Muscle layer of duodenum (tissue), 2 donors: Measurements from ENCODE around the gene MID2.
"Not testable (repeated sequence)": the region's sequence is repeated elsewhere in the genome, so short reads cannot be mapped to it uniquely, and the experiment has no call there.

Experiments
- H3K27ac ChIP-seq: one replicate; pipeline ENCODE4 v1.7.0; 2013; ENCODE audit warnings: mild to moderate bottlenecking, low read length
- H3K27me3 ChIP-seq: one replicate; pipeline ENCODE4 v1.7.0; 2013; ENCODE audit warnings: low read depth, mild to moderate bottlenecking, control low read depth, low read length
- H3K36me3 ChIP-seq, 2 donors: one replicate each; pipeline ENCODE4 v1.7.0; 2013; ENCODE audit warnings: low read length in 2 of 2, control low read depth in 1 of 2, mild to moderate bottlenecking in 1 of 2; ENCODE audit not compliant: insufficient read depth in 2 of 2, control insufficient read depth in 1 of 2
- H3K4me1 ChIP-seq, 2 donors: one replicate each; pipeline ENCODE4 v1.7.0; 2013; ENCODE audit warnings: low read length in 2 of 2, mild to moderate bottlenecking in 2 of 2, control low read depth in 1 of 2, moderate library complexity in 1 of 2; ENCODE audit not compliant: insufficient read depth in 2 of 2, control insufficient read depth in 1 of 2
- H3K4me3 ChIP-seq, 2 donors: one replicate each; pipeline ENCODE4 v1.7.0; 2013; ENCODE audit warnings: low read length in 2 of 2, low read depth in 1 of 2, mild to moderate bottlenecking in 1 of 2
- H3K9me3 ChIP-seq, 2 donors: one replicate each; pipeline ENCODE4 v1.7.0; 2013; ENCODE audit warnings: low read length in 2 of 2, control low read depth in 1 of 2, mild to moderate bottlenecking in 1 of 2; ENCODE audit not compliant: control insufficient read depth in 1 of 2
- donor health status: healthy.

The MID2 gene

DNA sequence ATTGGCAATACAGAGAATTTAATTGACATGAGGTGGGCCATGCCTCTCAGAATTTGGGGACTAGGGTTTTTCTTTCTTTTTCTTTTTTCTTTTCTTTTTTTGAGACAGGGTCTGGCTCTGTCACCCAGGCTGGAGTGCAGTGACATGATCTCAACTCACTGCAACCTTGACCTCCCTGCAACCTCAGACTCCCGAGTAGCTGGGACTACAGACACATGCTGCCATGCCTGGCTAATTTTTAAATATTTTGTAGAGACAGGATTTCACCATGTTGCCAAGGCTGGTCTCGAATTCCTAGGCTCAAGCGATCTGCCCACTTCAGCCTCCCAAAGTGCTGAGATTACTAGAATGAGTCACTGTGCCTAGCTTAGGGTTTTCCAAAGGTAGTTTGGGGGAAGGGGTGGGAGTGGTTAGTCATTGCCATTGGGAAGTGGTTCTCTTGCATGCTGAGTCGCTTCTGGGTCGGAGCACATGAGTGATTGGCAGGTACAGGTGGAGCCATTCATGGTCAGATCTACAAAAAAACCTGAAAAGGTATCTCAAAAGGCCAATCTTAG, 54.5 kb downstream of the MID2 start:
- Histone ChIP-seq H3K36me3 (no peaks in the 10 kb centered on the region), H3K4me3 (no peak overlapping the region), H3K9me3 (no peaks in the 10 kb centered on the region), H3K27ac (no peak overlapping the region), H3K27me3 (no peaks in the 10 kb centered on the region), H3K4me1 (no peaks in the 10 kb centered on the region)

DNA sequence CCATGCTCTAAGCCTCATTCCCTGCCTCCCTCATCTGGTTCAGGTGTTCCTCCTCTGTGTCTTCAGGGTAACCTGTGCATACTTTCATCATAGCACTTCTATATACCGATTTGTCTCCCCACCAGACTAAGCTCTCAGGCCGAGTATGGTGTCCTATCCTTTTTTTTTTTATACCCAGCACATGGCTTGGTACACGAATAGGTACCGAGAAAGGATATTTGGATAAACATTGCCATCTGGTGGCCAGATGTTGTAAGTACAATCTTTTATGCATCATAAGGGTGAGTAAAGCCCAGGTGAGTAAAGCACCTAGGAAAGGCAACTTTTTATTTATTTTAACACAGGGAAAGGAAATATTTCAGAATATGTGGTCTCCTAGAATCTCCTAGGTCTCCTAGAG, 68.4 kb downstream of the MID2 start:
- Histone ChIP-seq H3K36me3 (no peaks in the 10 kb centered on the region), H3K4me3 (no peak overlapping the region), H3K27me3 (no peaks in the 10 kb centered on the region), H3K9me3 (peaks cover 0 to 3% of the 10 kb centered on the region in 2 donors), H3K27ac (no peak overlapping the region), H3K4me1 (no peaks in the 10 kb centered on the region)

DNA sequence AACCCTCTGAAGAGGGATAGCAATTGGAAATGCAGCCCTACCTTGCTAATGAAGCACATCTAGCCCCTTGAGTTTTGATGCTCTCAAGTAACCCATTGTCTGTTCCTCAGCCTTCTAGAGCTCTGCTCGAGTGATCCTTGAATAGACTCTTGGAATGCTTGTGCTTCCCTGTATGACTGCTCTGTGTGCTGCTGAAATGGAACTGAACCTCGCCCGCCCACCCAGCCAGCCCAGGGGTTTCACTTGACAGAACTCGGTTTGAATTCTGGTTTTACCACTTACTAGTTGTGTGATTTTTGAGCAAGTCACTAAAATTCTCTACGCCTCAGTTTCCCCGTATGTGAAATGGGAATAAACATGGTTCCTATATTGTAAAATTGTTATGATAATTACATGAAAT, 77.1 kb downstream of the MID2 start:
- H3K4me3 ChIP-seq = no peak overlapping the region
- H3K27me3 ChIP-seq = no peaks in the 10 kb centered on the region
- H3K4me1 ChIP-seq = no peaks in the 10 kb centered on the region
- peaks cover 0 to 3% of the 10 kb centered on the region in 2 donors for H3K36me3 ChIP-seq
- H3K9me3 ChIP-seq = no peaks in the 10 kb centered on the region
- no peak overlapping the region for H3K27ac ChIP-seq

DNA sequence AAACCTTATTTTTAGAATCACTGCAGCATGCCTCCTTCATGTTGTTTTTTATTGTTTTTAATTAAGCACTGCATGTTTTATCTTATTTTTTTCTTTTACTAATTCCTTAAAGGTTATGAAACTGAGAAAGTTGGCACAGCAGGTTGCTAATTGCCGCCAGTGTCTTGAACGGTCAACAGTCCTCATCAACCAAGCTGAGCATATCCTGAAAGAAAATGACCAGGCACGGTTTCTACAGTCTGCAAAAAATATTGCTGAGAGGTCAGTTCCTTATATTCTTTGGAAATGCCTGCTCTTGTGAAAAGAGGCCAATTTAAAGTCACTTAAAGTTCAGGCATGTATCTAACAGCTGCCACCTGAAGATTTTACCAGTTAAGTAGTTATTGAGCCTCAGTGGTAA, 79.7 kb downstream of the MID2 start:
- no peak overlapping the region for H3K4me3 ChIP-seq
- H3K4me1 ChIP-seq = no peaks in the 10 kb centered on the region
- H3K36me3 ChIP-seq = peaks cover 0 to 3% of the 10 kb centered on the region in 2 donors
- no peaks in the 10 kb centered on the region for H3K27me3 ChIP-seq
- H3K9me3 ChIP-seq = no peaks in the 10 kb centered on the region
- H3K27ac ChIP-seq = no peak overlapping the region

DNA sequence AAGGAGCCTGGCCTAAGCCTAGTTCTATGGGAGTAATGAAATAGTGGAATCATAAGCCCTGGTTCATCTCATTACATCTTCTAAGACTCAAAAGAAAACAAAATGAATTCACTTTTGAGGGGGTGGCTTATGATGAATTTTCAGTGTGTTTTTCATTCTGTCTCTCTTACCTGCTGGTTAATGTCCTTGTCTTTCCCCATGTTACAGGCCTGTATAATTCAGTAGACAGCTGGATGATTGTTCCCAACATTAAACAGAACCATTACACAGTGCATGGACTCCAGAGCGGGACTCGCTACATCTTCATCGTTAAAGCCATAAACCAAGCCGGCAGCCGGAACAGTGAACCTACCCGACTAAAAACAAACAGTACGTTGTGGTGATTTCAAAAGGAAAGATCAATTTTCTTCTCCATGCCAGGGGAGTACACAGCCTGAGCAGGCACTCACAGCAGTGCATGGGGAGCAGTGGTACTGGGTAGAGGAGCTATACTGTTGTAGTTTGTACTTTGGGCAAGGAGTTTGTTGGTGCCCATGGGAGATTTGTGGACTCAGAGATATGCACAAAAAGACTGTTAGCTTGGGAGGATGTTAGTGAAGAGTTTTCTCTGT, 98.6 kb downstream of the MID2 start:
- H3K27ac ChIP-seq = no peak overlapping the region
- peaks cover 0 to 14% of the 10 kb centered on the region in 2 donors for H3K36me3 ChIP-seq
- H3K4me3 ChIP-seq = no peak overlapping the region
- no peaks in the 10 kb centered on the region for H3K9me3 ChIP-seq
- no peaks in the 10 kb centered on the region for H3K4me1 ChIP-seq
- H3K27me3 ChIP-seq = no peaks in the 10 kb centered on the region

DNA sequence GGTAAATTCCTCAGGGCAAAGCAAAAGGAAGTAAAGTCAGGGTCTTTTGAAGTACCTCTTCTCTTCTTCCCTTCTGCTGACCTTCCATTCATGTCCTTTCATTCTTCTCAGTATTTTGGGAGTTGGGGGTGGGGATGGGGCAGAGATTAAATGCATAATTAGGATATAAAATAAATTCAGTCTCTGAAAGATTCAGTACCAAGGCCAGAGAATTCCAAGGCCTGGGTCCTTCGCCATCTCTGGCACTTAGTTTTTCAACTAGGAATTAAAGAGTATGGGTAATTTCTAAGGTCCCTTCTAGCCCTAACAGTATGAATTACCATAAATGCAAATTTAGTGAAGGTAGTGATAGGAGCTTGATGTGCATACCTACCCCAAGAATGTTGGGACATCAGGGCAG, 108.6 kb downstream of the MID2 start:
- Histone ChIP-seq H3K4me1 (no peaks in the 10 kb centered on the region), H3K27ac (no peak overlapping the region), H3K9me3 (no peaks in the 10 kb centered on the region), H3K27me3 (no peaks in the 10 kb centered on the region), H3K36me3 (no peaks in the 10 kb centered on the region), H3K4me3 (no peak overlapping the region)

DNA sequence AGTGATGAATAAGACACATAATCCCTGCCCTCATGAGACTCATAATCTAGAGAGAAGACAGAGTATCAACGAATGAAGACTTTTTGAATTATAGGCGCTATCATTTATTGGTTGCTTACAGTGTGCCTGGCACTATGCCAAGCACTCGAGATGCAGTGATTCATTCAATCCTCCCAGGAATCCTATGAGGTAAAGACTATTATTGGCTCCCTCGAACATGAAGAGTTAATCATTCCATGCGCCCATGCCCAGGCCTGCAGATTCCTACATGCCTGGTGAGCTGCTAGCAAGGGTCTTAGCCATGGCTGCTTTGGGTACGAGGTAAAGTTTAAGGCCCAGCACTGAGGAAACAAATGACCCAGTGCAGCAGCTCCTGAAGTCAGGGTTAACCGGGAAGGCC, 109.5 kb downstream of the MID2 start:
- Histone ChIP-seq H3K9me3 (no peaks in the 10 kb centered on the region), H3K27me3 (no peaks in the 10 kb centered on the region), H3K36me3 (no peaks in the 10 kb centered on the region), H3K27ac (no peak overlapping the region), H3K4me3 (peak overlapping the region in 1 of 2 donors; percentile 16), H3K4me1 (no peaks in the 10 kb centered on the region)

DNA sequence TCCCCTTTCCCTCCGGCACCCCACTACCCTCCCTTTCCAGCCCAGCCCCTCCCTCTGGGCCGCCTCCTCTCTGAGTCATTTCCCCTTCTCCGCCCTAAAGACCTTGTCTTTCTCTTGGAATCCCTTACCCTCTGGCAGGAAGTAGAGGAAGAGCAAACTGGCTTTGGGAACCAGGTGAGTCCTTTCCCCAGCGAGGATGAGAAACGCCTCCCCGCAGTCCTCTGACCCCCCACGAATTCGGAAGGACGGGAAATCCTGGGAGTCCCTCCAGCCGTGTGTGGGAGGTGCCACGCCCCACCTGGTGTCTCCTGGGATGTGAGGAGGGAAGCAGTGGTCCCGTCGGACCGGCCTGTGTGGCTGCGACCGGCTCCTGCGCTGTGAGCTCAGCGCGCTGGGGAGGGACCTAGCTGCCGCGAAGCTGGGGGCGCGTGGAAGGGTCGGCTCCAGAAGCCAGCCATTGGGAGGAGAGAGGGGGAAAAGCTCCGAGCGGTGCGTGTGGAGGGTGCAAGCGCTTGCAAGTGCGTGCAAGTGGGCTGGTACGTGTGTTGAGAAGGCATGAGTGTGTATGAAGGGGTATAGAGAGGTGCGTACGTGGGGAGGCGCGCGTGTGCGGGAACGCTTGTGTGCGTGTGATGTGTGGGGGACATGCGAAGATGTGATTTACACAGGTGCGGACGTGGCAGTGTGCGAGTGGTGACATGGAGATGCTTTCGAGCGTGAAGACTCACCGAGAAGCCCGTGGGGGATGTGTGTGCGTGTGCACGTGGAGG, 110.2 kb downstream of the MID2 start:
- Histone ChIP-seq H3K27ac (no peak overlapping the region), H3K4me1 (no peaks in the 10 kb centered on the region), H3K36me3 (no peaks in the 10 kb centered on the region), H3K4me3 (peak overlapping the region; percentile 16 to 54), H3K27me3 (no peaks in the 10 kb centered on the region), H3K9me3 (no peaks in the 10 kb centered on the region)

DNA sequence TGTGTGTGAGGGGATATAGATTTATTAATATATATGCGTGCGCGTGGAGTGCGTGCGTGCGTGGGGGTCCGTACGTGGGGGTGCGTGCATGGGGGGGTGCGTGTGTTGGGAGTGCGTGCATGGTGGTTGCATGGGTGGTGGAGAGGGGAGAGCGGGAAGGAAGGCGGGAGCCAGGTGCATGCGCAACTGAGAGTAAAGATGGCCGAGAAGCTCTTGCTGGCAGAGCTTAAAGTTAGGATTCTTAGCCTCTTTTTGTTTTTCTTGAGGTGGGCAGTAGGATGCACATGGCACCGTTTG, 110.7 kb downstream of the MID2 start:
- H3K36me3 ChIP-seq = no peaks in the 10 kb centered on the region
- H3K27ac ChIP-seq = no peak overlapping the region
- H3K4me1 ChIP-seq = no peaks in the 10 kb centered on the region
- no peaks in the 10 kb centered on the region for H3K27me3 ChIP-seq
- H3K4me3 ChIP-seq = peak overlapping the region in 1 of 2 donors; percentile 54
- no peaks in the 10 kb centered on the region for H3K9me3 ChIP-seq

DNA sequence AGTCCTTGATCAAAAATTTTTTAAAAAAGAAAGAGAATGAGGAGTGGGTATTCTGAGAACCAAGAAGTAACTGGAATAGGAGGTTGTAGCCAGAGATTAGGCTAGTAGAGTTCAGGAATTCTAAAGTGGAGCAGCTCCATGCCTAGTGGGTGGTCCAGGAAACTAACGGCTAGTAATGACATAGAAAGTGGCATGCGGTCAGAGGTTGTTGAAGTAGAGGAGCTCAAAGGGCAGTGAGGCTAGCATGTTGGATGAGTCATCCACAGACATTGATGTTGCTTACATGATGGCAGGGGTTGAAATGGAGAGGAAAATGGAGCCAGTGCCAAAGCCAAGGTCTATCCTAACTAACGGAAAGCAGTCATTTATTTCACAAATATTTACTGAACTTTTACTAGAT, 114.4 kb downstream of the MID2 start:
- Histone ChIP-seq H3K27me3 (no peaks in the 10 kb centered on the region), H3K27ac (no peak overlapping the region), H3K36me3 (no peaks in the 10 kb centered on the region), H3K9me3 (no peaks in the 10 kb centered on the region), H3K4me3 (no peak overlapping the region), H3K4me1 (no peaks in the 10 kb centered on the region)

DNA sequence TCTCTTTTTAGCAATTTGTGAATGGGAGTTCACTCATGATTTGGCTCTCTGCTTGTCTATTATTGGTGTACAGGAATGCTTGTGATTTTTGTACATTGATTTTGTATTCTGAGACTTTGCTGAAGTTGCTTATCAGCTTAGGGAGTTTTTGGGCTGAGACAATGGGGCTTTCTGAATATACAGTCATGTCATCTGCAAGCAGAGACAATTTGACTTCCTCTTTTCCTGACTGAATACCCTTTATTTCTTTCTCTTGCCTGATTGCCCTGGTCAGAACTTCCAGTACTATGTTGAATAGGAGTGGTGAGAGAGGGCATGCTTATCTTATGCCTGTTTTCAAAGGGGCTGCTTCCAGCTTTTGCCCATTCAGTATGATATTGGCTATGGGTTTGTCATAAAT, 129.7 kb downstream of the MID2 start:
- not testable (repeated sequence) for H3K4me3 ChIP-seq, H3K27ac ChIP-seq, H3K9me3 ChIP-seq, H3K36me3 ChIP-seq, H3K27me3 ChIP-seq, H3K4me1 ChIP-seq

DNA sequence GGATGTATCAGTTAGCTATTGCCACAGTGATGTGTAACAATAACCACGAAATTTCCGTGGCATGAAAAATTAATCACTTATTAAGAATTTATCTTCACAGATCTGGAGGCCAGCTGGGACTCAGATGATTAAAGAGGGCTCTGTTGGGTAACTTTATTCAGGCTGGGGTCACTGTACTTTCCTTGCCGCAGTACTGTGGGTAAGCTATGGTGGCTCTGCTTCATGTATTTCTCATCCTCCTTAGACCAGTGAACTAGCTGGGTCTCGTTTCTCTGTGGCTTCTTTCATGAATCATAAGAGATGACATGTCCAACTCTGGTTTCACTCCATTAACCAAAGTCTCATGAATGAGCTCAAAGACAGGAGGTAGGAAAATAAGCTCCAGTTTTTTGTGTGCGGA, 143.0 kb downstream of the MID2 start:
- no peaks in the 10 kb centered on the region for H3K9me3 ChIP-seq
- no peaks in the 10 kb centered on the region for H3K36me3 ChIP-seq
- no peaks in the 10 kb centered on the region for H3K4me1 ChIP-seq

More for the DNA sequence above, 143.0 kb downstream of the MID2 start:
- no peak overlapping the region for H3K27ac ChIP-seq
- H3K4me3 ChIP-seq = no peak overlapping the region
- H3K27me3 ChIP-seq = no peaks in the 10 kb centered on the region
